ENCODE data around the gene HIF3A. TPM values are rescaled to one million over a fixed set of nuclear protein-coding genes. Genes with fewer than 3 reads are reported as not detected.

HIF3A gene
- total RNA-seq (2012; rRNA removed) (not detected in 2 replicates), polyA plus RNA-seq (2012; rRNA removed) (0.02 and 0.19 TPM in 2 replicates), Bru-seq, nascent RNA (percentile 2 among the genes with signal in this experiment), BruChase-seq, experiment 1, labeled RNA remaining after a 6-hour chase (percentile 9 among the genes with signal in this experiment), BruChase-seq, experiment 2, labeled RNA remaining after a 2-hour chase (not detected)
- 0.03 TPM in 1 of 2 replicates, not detected in the other for polyA plus RNA-seq (2012; cell fraction: cytosol; rRNA removed)
- 0.13 and 0.23 TPM in 2 replicates for polyA plus RNA-seq (2012; cell fraction: nucleus; rRNA removed; ENCODE audit: low replicate concordance)
- long read RNA-seq: 0 reads

- H3K9ac ChIP-seq (ENCODE audit: low read depth, low read length): no peak within 1 kb of the TSS
- H3K27me3 ChIP-seq (ENCODE audit: control insufficient read depth, insufficient read depth, low read length): peaks cover 50% of the 10 kb centered on the region
- H3K14ac ChIP-seq (replicated peaks; ENCODE audit: low read depth, low read length): no peak within 1 kb of the TSS
- no peak within 1 kb of the TSS for H3K18ac ChIP-seq (ENCODE audit: low read depth, low read length)
- dilution Hi-C loops (cut with HindIII; ENCODE audit: low sequenced_read_pairs, unreplicated experiment): no loop called here
- H3K36me3 ChIP-seq (ENCODE audit: control insufficient read depth, insufficient read depth, low read length): no peaks in the 10 kb centered on the region
- H4K91ac ChIP-seq (ENCODE audit: insufficient read depth, low read depth, low read length): no peak within 1 kb of the TSS
- H2AFZ ChIP-seq (replicated peaks; ENCODE audit: low read length, poor library complexity): peak within 1 kb of the TSS; percentile 11
- ChIA-PET CTCF (interaction anchor here (1.9 kb wide), 1 partner anchor 17 kb away, joined by 4 read pairs; no protein-coding TSS in a partner anchor), POLR2A (ENCODE audit: unreplicated experiment) (interaction anchor here (0.6 kb wide), 1 partner anchor 16 kb away, joined by 4 read pairs; no protein-coding TSS in a partner anchor)
- DNase-seq: no peak
- H3K4me3 ChIP-seq (ENCODE audit: insufficient read depth, low read depth, low read length): no peak within 1 kb of the TSS
- no peak within 1 kb of the TSS for H3K56ac ChIP-seq (ENCODE audit: extremely low read depth, insufficient read depth, low read length)
- H3K4me2 ChIP-seq (ENCODE audit: low read depth, low read length): no peak within 1 kb of the TSS
- intact Hi-C loops (cut with micrococcal nuclease): no loop called here
- H4K5ac ChIP-seq (ENCODE audit: low read depth, low read length): no peak within 1 kb of the TSS
- no TSS peak for BruUV-seq (replicated peaks)
- H2BK5ac ChIP-seq (ENCODE audit: low read depth, low read length, poor library complexity, severe bottlenecking): no peak within 1 kb of the TSS
- no peaks in the 10 kb centered on the region for H3K9me1 ChIP-seq (ENCODE audit: insufficient read depth, low read length)
- peaks cover 6% of the 10 kb centered on the region for H3K9me3 ChIP-seq (ENCODE audit: control insufficient read depth, insufficient read depth, low read length)
- WGBS, 2 experiments (ENCODE audit: extremely low coverage in 2 of 2, insufficient read length in 1 of 2): no CpG with 5 or more reads among the region's 46 CpGs
- no peak within 1 kb of the TSS for H4K8ac ChIP-seq (ENCODE audit: low read depth in 2 of 2, low read length in 2 of 2)
- no peak within 1 kb of the TSS for H3K23ac ChIP-seq (ENCODE audit: low read depth, low read length)
- in situ Hi-C loops (cut with MboI; ENCODE audit: low sequenced_read_pairs): no loop called here
- no peaks in the 10 kb centered on the region for H4K20me1 ChIP-seq (ENCODE audit: insufficient read depth, low read length)
- no peaks in the 10 kb centered on the region for H3K79me1 ChIP-seq (ENCODE audit: low read depth in 1 of 2, low read length in 2 of 2)
- ATAC-seq (ENCODE audit: low read depth): 0 out of 2 replicates have a peak, but pooled peaks have one; percentile 18
- no peak within 1 kb of the TSS for H3K27ac ChIP-seq (ENCODE audit: insufficient read depth, low read length)
- H3K4me1 ChIP-seq (ENCODE audit: control insufficient read depth, insufficient read depth, low read length): peaks cover 6% of the 10 kb centered on the region; the same call in 1 of the 2 replicates
- H2AK9ac ChIP-seq (replicated peaks; ENCODE audit: low read depth, low read length, poor library complexity): no peak within 1 kb of the TSS
- H2BK20ac ChIP-seq (ENCODE audit: low read depth, low read length): no peak within 1 kb of the TSS
- no peak within 1 kb of the TSS for H2BK120ac ChIP-seq (ENCODE audit: low read depth, low read length)
- H2AK5ac ChIP-seq (ENCODE audit: low read depth, low read length): no peak within 1 kb of the TSS
- H3K4ac ChIP-seq (ENCODE audit: low read depth, low read length): no peak within 1 kb of the TSS
- H2BK15ac ChIP-seq (ENCODE audit: low read depth, low read length): no peak within 1 kb of the TSS
- no peak for TF ChIP-seq MXI1 (IDR thresholded peaks at IDR 0.05; ENCODE audit: borderline replicate concordance, low read depth, low read length)
- no peak for TF ChIP-seq CTCF (conservative IDR thresholded peaks at IDR 0.05; ENCODE audit: low read depth, low read length)
- no peak for TF ChIP-seq FOS (IDR thresholded peaks at IDR 0.05; ENCODE audit: low read depth, low read length)
- no peak for TF ChIP-seq MAFK (IDR thresholded peaks at IDR 0.05; ENCODE audit: low read depth, low read length)
- no peak for TF ChIP-seq BHLHE40 (IDR thresholded peaks at IDR 0.05; ENCODE audit: low read depth, low read length)
- no peak for TF ChIP-seq MAZ (IDR thresholded peaks at IDR 0.05; ENCODE audit: borderline replicate concordance, low read depth, low read length)
- no peak for TF ChIP-seq CHD1 (IDR thresholded peaks at IDR 0.05; ENCODE audit: low read depth, low read length)
- TF ChIP-seq, protein P1, sequence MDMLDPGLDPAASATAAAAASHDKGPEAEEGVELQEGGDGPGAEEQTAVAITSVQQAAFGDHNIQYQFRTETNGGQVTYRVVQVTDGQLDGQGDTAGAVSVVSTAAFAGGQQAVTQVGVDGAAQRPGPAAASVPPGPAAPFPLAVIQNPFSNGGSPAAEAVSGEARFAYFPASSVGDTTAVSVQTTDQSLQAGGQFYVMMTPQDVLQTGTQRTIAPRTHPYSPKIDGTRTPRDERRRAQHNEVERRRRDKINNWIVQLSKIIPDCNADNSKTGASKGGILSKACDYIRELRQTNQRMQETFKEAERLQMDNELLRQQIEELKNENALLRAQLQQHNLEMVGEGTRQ (IDR thresholded peaks at IDR 0.05; ENCODE audit: low read depth, low read length): no peak
- no peak for TF ChIP-seq RFX5 (IDR thresholded peaks at IDR 0.05; ENCODE audit: low read depth, low read length)
- TF ChIP-seq SMC3 (IDR thresholded peaks at IDR 0.05; ENCODE audit: low read depth, low read length): no peak
- TF ChIP-seq RAD21 (IDR thresholded peaks at IDR 0.05; ENCODE audit: low read length): no peak
- no peak for TF ChIP-seq POLR2A (IDR thresholded peaks at IDR 0.05; ENCODE audit: low read depth, low read length)
- TF ChIP-seq, protein P2, sequence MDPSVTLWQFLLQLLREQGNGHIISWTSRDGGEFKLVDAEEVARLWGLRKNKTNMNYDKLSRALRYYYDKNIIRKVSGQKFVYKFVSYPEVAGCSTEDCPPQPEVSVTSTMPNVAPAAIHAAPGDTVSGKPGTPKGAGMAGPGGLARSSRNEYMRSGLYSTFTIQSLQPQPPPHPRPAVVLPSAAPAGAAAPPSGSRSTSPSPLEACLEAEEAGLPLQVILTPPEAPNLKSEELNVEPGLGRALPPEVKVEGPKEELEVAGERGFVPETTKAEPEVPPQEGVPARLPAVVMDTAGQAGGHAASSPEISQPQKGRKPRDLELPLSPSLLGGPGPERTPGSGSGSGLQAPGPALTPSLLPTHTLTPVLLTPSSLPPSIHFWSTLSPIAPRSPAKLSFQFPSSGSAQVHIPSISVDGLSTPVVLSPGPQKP (IDR thresholded peaks at IDR 0.05; ENCODE audit: borderline replicate concordance, low read depth, low read length): no peak
- no peak for TF ChIP-seq CEBPB (IDR thresholded peaks at IDR 0.05; ENCODE audit: low read depth, low read length)
Observed at GRCh38 chr19:46296722-46297461, at the start of gene HIF3A. Gene HIF3A, plus strand, starts transcription at chr19:46297042. Its CDS starts 35 bp downstream, at chr19:46297077.
